SK-N-MC (cell line): Measurements from ENCODE around the gene WDR37.

Source experiments
- DNase-seq: peaks from one replicate; pipeline ENCODE4 v3.0.0-alpha.2; 2011; ENCODE audit warnings: low read depth, low spot score
- H3K27ac ChIP-seq: fragments of 200-600 bp; sonication (generic); 2 replicates; pipeline ENCODE4 v1.5.1; 2016; ENCODE audit warnings: mixed run types
- H3K36me3 ChIP-seq: fragments of 200-600 bp; sonication (generic); 2 replicates; pipeline ENCODE4 v1.6.1; 2017; ENCODE audit warnings: antibody characterized with exemption, low read length, mixed read lengths; ENCODE audit not compliant: insufficient read depth
- H3K4me3 ChIP-seq: fragments of 200-600 bp; sonication (generic); 2 replicates; pipeline ENCODE4 v1.5.1; 2016
- H3K9ac ChIP-seq: fragments of 200-600 bp; sonication (generic); 2 replicates; pipeline ENCODE4 v1.8.0; 2017; ENCODE audit warnings: mixed run types, mixed read lengths; ENCODE audit not compliant: insufficient read length
- H3K9me3 ChIP-seq: fragments of 200-600 bp; sonication (generic); 2 replicates; pipeline ENCODE4 v1.6.1; 2017; ENCODE audit warnings: low read depth, mild to moderate bottlenecking, antibody characterized with exemption, low read length, moderate library complexity, mixed read lengths
- EZH2 ChIP-seq: fragments of 200-600 bp; sonication (generic); IDR thresholded peaks from one replicate; pipeline ENCODE4 v1.6.1; 2017; ENCODE audit warnings: antibody characterized with exemption
- FOXP2 ChIP-seq: optimal IDR thresholded peaks from 2 replicates; pipeline ENCODE3; 2011; ENCODE audit warnings: mild to moderate bottlenecking, moderate library complexity; ENCODE audit not compliant: insufficient read depth; ENCODE audit errors: extremely low read length, control extremely low read depth
- POLR2AphosphoS5 ChIP-seq: IDR thresholded peaks from 2 replicates; pipeline ENCODE4 v1.6.1; 2012; ENCODE audit warnings: mild to moderate bottlenecking, low read depth, low read length, borderline replicate concordance

Gene WDR37

DNA sequence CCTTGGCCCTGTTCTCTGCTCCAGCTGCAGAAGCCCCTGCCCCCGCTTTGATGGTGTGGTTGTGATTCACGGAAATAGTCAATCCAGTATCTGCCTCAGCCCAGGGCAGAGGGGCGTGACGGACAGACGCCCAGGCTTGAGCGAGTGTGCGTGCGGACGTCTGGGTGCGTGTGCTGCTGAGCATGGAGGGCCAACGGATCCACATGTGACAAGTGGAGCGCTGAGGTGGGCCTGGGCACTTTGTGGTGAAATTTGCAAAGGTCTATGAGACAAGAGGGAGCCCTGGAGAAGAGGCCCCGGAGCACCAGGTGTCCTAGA is 94.4 kb downstream of the WDR37 start:
- Histone ChIP-seq H3K9me3 (no peaks in the 10 kb centered on the region), H3K4me3 (no peak overlapping the region), H3K36me3 (no peaks in the 10 kb centered on the region), H3K27ac (no peak overlapping the region), H3K9ac (no peak overlapping the region)
- no peak for DNase-seq
- TF ChIP-seq FOXP2, result no peak
- no peak for TF ChIP-seq POLR2AphosphoS5
- TF ChIP-seq EZH2, result no peak

DNA sequence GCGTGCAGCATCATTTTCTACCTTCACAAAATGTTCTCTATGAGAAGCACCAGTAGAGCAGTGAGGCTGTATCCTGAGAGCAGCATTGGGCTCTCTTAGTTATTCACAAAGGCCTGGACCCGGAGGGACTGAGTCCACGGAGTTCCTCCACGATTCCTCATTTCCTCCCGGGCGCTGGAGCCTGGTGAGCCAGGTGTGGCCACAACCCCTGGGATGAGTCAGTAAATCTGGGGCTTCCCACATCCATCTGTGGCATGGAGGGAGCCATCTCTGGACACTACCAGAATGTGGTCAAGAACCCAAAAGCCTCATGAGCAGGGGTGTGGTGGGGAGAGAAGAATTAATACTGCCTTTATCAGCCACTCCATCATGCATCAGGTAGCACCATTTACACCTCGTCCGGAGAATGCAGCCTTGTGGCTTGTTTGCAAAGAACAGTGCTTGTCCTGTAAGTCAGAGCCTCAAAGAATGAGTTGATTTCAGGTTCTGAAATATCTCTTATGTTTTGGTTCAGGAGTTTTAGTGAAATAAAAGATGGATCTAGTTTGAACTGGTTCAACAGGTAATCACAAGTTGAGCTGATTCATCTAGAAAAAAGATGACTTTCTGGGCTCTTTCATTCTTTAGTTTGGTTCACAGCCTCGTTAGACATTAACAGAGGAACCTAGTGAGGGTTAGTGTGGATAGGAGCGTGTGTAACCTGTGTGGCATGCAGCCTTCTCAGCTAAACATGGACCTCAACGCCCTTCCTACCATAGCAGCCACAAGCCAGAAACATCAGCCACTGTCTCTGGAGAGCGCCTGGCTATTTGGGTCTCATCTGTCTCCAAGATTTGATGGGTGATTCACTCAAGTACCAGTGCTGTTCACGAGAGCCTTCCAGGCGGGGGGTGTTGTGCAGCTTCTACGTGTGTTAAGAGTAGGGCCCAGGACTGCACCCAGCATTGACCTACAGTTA is 95.2 kb downstream of the WDR37 start:
- Histone ChIP-seq H3K4me3 (no peak overlapping the region), H3K9ac (no peak overlapping the region), H3K27ac (no peak overlapping the region), H3K9me3 (no peaks in the 10 kb centered on the region), H3K36me3 (no peaks in the 10 kb centered on the region)
- DNase-seq, result no peak
- no peak for TF ChIP-seq EZH2
- no peak for TF ChIP-seq FOXP2
- TF ChIP-seq POLR2AphosphoS5, result no peak

- DNase-seq, result no peak
- H3K36me3 ChIP-seq, result no peaks in the 10 kb centered on the region
- TF ChIP-seq EZH2 (no peak), POLR2AphosphoS5 (no peak), FOXP2 (no peak)
These were observed 96.4 kb downstream of the WDR37 start for GRCh38 chr10:1152386-1153250.

DNA sequence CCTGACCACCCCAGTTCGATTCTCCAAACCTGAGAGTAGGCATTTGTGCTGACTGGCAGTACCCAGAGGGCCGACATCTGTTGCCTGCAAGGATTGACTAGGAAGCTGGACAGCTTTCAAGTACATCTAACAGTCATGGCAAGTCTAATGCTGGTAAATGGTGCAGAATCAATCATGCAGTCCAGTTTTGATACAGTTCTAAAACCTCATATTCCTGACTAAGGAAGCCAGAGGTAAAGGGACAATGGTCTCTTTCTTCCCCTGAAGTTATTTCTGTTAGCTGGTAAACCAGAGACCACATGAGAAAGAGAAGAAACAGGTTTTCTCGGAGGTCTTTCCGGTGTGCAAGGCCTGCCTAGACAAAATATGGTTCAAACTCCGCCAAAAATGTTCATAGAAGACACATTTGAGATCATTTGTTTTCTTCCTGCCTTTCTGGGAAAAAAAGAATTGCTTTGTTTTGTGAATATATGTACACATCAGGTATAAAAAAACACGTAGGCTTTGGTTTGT is 97.1 kb downstream of the WDR37 start:
- DNase-seq, result no peak
- H3K4me3 ChIP-seq, result no peak overlapping the region
- no peak overlapping the region for H3K9ac ChIP-seq
- TF ChIP-seq POLR2AphosphoS5, result no peak
- TF ChIP-seq EZH2, result no peak
- TF ChIP-seq FOXP2, result no peak
- no peak overlapping the region for H3K27ac ChIP-seq
- H3K36me3 ChIP-seq, result no peaks in the 10 kb centered on the region
- no peaks in the 10 kb centered on the region for H3K9me3 ChIP-seq

More at GRCh38 chr10:1152386-1153250, 96.4 kb downstream of the WDR37 start:
- Histone ChIP-seq H3K27ac (no peak overlapping the region), H3K9ac (no peak overlapping the region), H3K4me3 (no peak overlapping the region), H3K9me3 (no peaks in the 10 kb centered on the region)

GRCh38 chr10:1153805-1154351 is 97.7 kb downstream of the WDR37 start:
- no peak for DNase-seq
- Histone ChIP-seq H3K27ac (no peak overlapping the region), H3K4me3 (no peak overlapping the region), H3K9me3 (no peaks in the 10 kb centered on the region), H3K9ac (no peak overlapping the region), H3K36me3 (no peaks in the 10 kb centered on the region)
- TF ChIP-seq EZH2 (no peak), POLR2AphosphoS5 (no peak), FOXP2 (no peak)

GRCh38 chr10:1154531-1155295 is 98.5 kb downstream of the WDR37 start:
- Histone ChIP-seq H3K36me3 (no peaks in the 10 kb centered on the region), H3K27ac (no peak overlapping the region), H3K4me3 (no peak overlapping the region), H3K9ac (no peak overlapping the region), H3K9me3 (no peaks in the 10 kb centered on the region)
- TF ChIP-seq FOXP2 (no peak), POLR2AphosphoS5 (no peak), EZH2 (no peak)
- no peak for DNase-seq

DNA sequence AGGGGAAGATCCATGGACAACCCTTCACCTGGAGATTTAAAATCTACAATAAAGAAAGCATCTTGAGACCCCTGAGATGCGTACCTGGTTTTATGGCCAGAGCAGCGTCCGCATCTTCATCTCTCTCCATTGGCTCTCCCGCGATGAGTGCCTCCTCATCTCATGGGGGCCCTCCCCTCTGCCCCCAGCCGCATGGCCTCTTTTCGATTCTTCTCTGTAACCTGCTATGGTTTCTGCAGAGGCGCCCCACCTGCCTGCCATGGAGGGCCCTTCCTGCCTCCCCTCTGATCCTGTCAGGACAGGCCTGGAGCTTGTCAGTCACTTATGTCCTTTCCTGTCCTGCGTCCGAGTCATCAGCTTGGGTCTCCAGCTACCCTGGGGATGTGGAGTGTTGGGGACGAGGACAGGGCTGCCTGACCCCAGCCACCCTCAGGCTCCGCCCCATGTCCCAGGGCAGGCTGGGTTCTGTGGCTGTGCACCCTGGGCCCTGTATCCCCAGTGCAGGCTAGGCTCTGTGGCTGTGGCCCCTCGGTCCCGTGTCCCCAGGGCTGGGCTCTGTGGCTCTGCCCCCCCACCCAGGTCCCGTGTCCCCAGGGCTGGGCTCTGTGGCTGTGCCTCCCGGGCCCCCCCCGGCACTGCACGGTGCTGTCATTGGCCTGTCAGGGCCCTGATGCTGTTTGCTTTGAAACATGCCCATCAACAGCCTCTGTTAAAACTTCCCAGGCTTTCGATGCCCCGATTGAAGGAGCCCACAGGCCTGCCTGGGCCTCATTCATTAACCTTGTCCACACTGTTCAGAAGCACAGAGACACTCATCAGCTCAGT is 99.8 kb downstream of the WDR37 start:
- Histone ChIP-seq H3K27ac (no peak overlapping the region), H3K9ac (no peak overlapping the region), H3K36me3 (no peaks in the 10 kb centered on the region), H3K9me3 (no peaks in the 10 kb centered on the region), H3K4me3 (no peak overlapping the region)
- DNase-seq, result no peak
- TF ChIP-seq POLR2AphosphoS5 (no peak), FOXP2 (no peak), EZH2 (no peak)
